T47D (cell line): ENCODE data around the gene PPP2R3B.
"Not testable (repeated sequence)": the region's sequence is repeated elsewhere in the genome, so short reads cannot be mapped to it uniquely, and the experiment has no call there.

Source experiments
- DNase-seq, 2 experiments: peaks; one replicate each; pipeline versions ENCODE4 v3.0.0 to v3.0.0-alpha.2; 2011 to 2012; ENCODE audit warnings: low read depth in 1 of 2, low spot score in 1 of 2
- JUND ChIP-seq: IDR thresholded peaks from 2 replicates; pipeline ENCODE4 v1.6.1; 2012; ENCODE audit warnings: low read depth
- in situ Hi-C: cut with HindIII; loops from 2 replicates; pipeline ENCODE4 v1.10.0; 2016; ENCODE audit warnings: low sequenced_read_pairs, low pct_unique_long_range_greater_than_20kb

Gene PPP2R3B

GRCh38 chrX:392575-392846, 5.8 kb upstream of the PPP2R3B start:
- no peak for TF ChIP-seq JUND
- no peak for DNase-seq
- in situ Hi-C loops = no loop called here

- in situ Hi-C loops = no loop called here
- no peak for TF ChIP-seq JUND
- DNase-seq = no peak
These were observed 5.2 kb upstream of the PPP2R3B start for GRCh38 chrX:391717-392574.

- in situ Hi-C loops = no loop called here
These were observed 3.8 kb upstream of the PPP2R3B start for GRCh38 chrX:390459-390858.

DNA sequence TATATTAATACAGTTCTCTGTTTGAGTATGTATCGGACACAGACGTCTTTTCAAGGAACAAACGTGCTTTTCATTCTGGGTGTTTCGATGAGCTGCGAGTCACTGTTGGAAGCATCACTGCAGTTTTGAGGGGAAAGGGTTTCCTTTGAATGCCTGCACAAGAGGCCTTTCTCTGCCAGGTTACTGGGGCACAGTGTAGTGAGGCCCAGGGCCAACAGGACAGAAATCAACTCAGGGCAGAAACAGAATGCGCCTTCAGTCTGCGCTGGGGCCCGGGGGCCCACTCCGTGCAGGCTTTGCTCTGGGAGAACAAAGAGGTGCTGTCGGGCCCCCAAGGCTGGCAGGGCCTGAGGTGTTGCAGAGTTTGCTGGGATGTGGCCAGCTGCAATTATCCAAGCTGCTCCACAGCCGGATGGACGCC, 2.3 kb upstream of the PPP2R3B start:
- DNase-seq = no peak
- TF ChIP-seq JUND = no peak
- in situ Hi-C loops = no loop called here

More at GRCh38 chrX:390459-390858, 3.8 kb upstream of the PPP2R3B start:
- no peak for TF ChIP-seq JUND
- DNase-seq = no peak

GRCh38 chrX:387729-388128, 1.0 kb upstream of the PPP2R3B start:
- in situ Hi-C loops = no loop called here
- no peak for DNase-seq
- no peak for TF ChIP-seq JUND

DNA sequence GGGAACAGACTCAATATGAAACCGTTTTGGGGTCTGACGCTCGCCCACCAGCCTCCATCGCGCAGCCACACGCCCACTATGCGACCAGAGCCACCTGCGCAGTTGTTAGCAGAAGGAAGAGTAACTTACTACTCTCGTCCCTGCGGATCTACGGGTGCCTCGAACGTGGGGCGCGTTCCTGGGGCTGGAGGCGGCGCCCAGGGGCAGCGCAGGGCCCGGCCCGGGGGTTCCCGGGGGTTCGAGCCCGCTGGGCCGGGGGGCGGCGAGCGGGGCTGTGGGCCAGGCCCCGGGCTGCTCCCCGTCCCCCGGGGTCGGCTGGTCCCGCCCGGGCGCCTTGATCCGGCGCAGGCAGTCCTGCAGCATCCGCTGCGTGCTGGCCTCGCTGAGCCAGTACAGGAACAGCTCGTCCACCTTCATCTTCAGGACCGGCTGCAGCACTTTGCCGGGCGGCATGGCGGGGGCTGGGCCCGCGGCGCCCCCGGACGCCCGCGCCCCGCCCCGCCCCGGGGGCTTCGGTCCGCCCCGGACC, 404 bp downstream of the PPP2R3B start:
- TF ChIP-seq JUND = no peak
- in situ Hi-C loops = no loop called here
- DNase-seq = no peak

GRCh38 chrX:385736-386135, 971 bp downstream of the PPP2R3B start:
- in situ Hi-C loops, DNase-seq: not testable (repeated sequence)

GRCh38 chrX:384861-385260, 1.8 kb downstream of the PPP2R3B start:
- TF ChIP-seq JUND = no peak
- in situ Hi-C loops = no loop called here
- DNase-seq = no peak

DNA sequence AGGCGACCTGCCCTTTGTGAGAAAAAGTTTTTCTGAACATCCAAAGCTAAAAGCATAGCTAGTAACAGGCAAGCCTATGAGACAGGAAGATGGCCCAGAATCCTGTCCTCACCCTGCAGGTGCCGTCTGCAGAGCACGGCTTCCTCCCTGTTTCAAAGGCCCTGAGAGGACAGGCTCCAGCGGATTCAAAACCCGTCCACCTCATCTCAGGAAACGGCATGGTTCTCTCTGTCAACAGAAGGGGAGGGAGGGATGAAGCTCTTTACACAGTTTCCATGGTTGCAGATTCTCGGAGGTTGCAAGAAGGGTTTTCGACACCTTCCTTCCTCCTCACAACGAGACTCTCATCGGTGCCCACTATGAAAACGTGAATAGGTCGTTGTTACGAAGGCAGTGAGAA, 8.3 kb downstream of the PPP2R3B start:
- in situ Hi-C loops = no loop called here
- no peak for TF ChIP-seq JUND
- no peak for DNase-seq

- in situ Hi-C loops, DNase-seq: not testable (repeated sequence)
These were observed 10.5 kb downstream of the PPP2R3B start for GRCh38 chrX:376206-376605.

GRCh38 chrX:375181-376036, 11.3 kb downstream of the PPP2R3B start:
- TF ChIP-seq JUND = no peak
- DNase-seq = no peak
- in situ Hi-C loops = no loop called here

DNA sequence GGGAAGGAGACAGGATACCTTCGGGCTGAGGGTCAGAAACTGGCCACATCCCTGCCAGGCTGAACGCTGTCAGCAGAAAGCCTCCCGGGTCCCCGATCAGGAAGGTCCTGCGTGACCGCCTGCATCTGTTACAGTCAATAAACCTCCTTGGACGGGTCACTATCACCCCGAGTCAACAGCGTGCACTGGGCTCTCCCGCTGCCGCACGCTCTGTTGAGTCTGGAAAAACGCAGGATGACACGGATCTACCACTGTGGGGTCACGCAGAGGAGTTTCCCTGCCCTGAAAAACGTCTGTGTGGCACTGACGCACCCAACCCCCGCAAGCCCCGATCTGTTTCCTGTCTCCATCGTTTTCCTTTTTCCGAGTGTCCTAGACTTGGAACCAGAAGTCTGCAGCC, 12.1 kb downstream of the PPP2R3B start:
- in situ Hi-C loops = no loop called here
- no peak for TF ChIP-seq JUND
- no peak for DNase-seq

DNA sequence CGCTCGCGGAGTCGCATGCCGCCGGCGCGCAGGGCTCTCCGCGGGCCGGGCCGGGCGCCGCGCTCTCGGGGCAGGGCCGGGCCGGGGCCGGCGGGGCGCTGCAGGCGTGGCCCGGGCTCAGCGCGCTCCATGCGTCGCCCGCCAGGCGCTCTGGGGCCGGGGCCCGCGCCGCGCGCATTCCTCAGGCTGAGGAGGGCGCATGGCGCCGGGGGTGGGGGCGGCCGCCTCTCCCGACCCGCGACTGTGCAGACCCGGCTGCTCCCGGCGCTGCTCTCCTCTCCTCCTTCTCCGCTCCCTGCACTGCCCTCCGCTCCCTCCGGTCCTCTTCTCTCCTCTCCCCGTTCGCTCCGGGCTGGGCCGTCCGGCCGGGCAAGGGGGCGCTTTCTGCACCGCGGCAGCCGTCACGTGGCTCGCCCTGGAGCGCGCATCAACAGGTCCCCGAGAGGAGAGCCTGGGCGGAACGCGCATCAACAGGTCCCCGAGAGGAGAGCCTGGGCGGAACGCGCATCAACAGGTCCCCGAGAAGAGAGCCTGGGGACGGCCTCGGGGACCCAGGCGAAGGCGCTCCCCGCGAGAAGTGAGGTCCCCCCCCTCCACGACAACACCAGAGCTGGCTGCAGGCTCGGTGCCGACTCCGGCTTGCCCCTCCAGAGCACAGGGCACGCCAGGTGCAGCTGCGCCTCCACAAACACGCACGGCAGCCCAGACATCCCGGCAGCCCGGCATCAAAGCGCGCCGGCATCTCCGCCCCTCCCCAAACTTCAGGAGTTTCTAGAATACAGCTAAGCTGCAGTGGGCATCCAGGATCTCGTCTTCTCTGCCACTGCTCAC, 12.9 kb downstream of the PPP2R3B start:
- peak; percentile 45 to 59 for DNase-seq
- no peak for TF ChIP-seq JUND
- in situ Hi-C loops = no loop called here
